ENCODE data around the gene RHD. TPM values are rescaled to one million over a fixed set of nuclear protein-coding genes. Genes with fewer than 3 reads are reported as not detected.
"Not testable (repeated sequence)": the region's sequence is repeated elsewhere in the genome, so short reads cannot be mapped to it uniquely, and the experiment has no call there.

The RHD gene
- total RNA-seq, 1 experiment from 2014 or later: not detected

DNA sequence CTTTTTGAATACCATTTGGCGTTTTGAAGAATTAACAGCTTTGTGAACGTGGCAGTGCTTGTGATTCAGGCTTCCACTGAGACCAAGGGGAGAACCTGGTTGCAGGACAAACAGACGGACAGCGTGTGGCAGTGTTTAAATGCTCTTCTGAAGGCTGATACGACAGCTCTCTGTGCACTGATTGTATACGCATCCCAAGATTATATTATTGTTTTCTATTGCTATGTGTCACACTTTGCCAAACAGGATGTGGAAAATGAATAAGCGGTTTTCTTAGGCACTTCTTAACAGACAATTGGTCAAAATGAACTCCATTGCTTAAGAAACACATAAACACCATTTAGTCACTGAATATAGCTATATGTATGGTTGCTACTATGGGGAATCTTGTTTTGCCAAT is 12.5 kb upstream of the RHD start:
- POLR2A ChIA-PET (ENCODE audit: low non-redundant PET); H3K4me3 ChIP-seq (ENCODE audit: low read depth, low read length, poor library complexity, severe bottlenecking); BruUV-seq (replicated peaks); intact Hi-C loops (cut with micrococcal nuclease; ENCODE audit: unreplicated experiment); H3K27me3 ChIP-seq (replicated peaks; ENCODE audit: insufficient read depth, low read depth, low read length, poor library complexity); H3K36me3 ChIP-seq (ENCODE audit: insufficient read depth, low read length, poor library complexity, severe bottlenecking); H3K9me3 ChIP-seq (ENCODE audit: low read depth, low read length, poor library complexity, severe bottlenecking); H3K27ac ChIP-seq (ENCODE audit: low read depth, low read length, poor library complexity, severe bottlenecking); CTCF ChIA-PET; H3K4me1 ChIP-seq (ENCODE audit: insufficient read depth, low read length, poor library complexity, severe bottlenecking): not testable (repeated sequence)
- DNase-seq (ENCODE audit: low spot score): peak; percentile 36
- TF ChIP-seq, protein P1, sequence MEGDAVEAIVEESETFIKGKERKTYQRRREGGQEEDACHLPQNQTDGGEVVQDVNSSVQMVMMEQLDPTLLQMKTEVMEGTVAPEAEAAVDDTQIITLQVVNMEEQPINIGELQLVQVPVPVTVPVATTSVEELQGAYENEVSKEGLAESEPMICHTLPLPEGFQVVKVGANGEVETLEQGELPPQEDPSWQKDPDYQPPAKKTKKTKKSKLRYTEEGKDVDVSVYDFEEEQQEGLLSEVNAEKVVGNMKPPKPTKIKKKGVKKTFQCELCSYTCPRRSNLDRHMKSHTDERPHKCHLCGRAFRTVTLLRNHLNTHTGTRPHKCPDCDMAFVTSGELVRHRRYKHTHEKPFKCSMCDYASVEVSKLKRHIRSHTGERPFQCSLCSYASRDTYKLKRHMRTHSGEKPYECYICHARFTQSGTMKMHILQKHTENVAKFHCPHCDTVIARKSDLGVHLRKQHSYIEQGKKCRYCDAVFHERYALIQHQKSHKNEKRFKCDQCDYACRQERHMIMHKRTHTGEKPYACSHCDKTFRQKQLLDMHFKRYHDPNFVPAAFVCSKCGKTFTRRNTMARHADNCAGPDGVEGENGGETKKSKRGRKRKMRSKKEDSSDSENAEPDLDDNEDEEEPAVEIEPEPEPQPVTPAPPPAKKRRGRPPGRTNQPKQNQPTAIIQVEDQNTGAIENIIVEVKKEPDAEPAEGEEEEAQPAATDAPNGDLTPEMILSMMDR (conservative IDR thresholded peaks at IDR 0.05; ENCODE audit: low read depth, low read length): peak; percentile 38

DNA sequence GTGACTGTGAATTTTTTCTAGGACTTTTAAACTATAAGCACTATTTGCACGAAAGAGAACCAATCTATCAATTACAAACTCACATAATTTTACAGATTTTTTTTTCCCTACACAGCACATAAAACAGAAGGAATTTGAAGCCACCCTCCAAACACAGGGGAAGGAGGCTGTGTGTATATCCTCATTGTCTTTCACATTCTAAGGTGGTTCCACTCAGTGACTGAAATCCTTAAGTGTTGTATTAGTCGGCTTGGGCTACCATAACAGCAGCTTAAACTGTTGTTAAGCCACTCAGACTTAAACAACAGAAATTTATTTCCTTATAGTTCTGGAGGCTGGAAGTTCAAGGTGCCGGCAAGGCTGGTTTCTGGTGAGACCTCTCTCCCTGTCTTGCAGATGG is 12.0 kb upstream of the RHD start:
- H3K4me3 ChIP-seq (ENCODE audit: low read depth, low read length, poor library complexity, severe bottlenecking); CTCF ChIA-PET; H3K27ac ChIP-seq (ENCODE audit: low read depth, low read length, poor library complexity, severe bottlenecking); H3K4me1 ChIP-seq (ENCODE audit: insufficient read depth, low read length, poor library complexity, severe bottlenecking); POLR2A ChIA-PET (ENCODE audit: low non-redundant PET); H3K27me3 ChIP-seq (replicated peaks; ENCODE audit: insufficient read depth, low read depth, low read length, poor library complexity); intact Hi-C loops (cut with micrococcal nuclease; ENCODE audit: unreplicated experiment); BruUV-seq (replicated peaks); H3K9me3 ChIP-seq (ENCODE audit: low read depth, low read length, poor library complexity, severe bottlenecking); H3K36me3 ChIP-seq (ENCODE audit: insufficient read depth, low read length, poor library complexity, severe bottlenecking): not testable (repeated sequence)
- DNase-seq (ENCODE audit: low spot score): peak; percentile 0

DNA sequence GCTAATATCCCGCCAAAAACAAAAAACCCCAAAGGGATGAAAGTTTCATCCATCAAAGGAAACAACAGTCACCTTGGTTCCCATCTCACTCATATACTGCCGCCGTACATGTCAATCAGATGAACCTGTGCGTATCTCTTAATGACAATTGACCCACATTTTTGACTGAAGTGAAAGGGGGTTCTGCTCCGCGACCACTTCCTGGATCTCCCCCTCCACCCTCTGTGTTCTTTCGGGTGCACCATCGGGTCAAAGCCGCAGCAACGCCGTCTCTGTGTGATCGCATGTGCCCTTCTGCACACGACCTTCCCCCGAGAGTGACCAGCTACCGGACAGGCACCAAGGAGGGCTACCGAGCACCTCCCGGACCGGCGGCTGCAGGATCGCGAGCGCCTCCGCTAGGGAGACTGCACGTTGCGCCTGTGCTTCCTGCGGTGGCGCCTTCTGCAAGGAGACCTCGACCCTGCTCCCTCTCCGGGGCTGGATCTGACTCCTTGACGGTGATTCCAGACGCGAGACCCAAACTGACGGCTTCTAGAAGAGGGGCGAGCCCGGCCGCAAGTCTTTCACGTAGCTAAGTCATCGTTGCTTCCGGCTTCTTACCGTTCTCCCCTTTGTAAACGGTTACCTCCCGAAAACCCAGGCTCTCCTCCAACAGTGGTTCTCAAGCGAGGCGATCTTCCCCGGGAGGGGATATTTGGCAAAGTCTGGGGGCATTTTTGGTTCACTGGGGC is 5.6 kb upstream of the RHD start:
- H3K4me1 ChIP-seq (ENCODE audit: insufficient read depth, low read length, poor library complexity, severe bottlenecking); H3K27me3 ChIP-seq (replicated peaks; ENCODE audit: insufficient read depth, low read depth, low read length, poor library complexity); H3K9me3 ChIP-seq (ENCODE audit: low read depth, low read length, poor library complexity, severe bottlenecking); H3K4me3 ChIP-seq (ENCODE audit: low read depth, low read length, poor library complexity, severe bottlenecking); H3K27ac ChIP-seq (ENCODE audit: low read depth, low read length, poor library complexity, severe bottlenecking); H3K36me3 ChIP-seq (ENCODE audit: insufficient read depth, low read length, poor library complexity, severe bottlenecking); POLR2A ChIA-PET (ENCODE audit: low non-redundant PET); CTCF ChIA-PET; intact Hi-C loops (cut with micrococcal nuclease; ENCODE audit: unreplicated experiment); BruUV-seq (replicated peaks); DNase-seq (ENCODE audit: low spot score): not testable (repeated sequence)

DNA sequence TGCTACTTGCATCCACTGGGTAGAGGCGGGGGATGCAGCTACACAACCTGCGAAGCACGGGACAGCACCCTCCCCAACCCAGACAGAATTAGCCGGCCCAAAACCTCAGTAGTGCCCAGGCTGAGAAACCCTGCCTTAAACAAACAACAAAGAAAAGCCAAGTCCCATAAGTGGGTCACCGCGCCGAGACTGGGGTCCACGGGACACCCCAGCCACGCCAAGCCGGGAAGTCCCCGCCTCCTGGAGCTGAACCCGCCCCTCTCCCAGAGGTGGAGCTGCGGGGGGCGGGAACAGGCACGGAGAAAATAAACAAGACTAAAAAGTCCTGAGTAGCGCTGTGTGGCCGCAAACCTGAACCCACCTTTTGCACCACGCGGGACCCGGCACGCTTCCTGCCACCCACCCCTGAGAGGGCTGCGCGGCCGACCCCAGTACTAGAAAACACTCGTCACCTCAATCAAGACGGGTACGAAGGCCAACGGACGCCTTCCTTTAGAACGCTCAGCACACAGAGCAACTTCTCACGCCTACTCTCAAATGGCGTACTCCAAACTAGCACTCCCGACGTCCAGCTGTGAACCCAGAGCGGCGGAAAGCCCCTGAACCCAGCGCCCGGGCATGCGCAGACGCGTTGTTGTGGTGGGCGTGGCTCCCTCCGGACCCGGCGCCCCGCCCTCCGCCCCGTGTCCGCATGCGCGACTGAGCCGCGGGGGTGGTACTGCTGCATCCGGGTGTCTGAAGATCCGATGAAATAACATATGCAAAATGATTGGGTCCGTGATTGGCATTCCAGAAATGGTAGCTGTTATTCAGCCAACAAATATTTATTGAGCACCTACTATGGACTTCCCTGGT is 4.8 kb upstream of the RHD start:
- H3K27me3 ChIP-seq (replicated peaks; ENCODE audit: insufficient read depth, low read depth, low read length, poor library complexity); H3K4me1 ChIP-seq (ENCODE audit: insufficient read depth, low read length, poor library complexity, severe bottlenecking); H3K9me3 ChIP-seq (ENCODE audit: low read depth, low read length, poor library complexity, severe bottlenecking); H3K4me3 ChIP-seq (ENCODE audit: low read depth, low read length, poor library complexity, severe bottlenecking); intact Hi-C loops (cut with micrococcal nuclease; ENCODE audit: unreplicated experiment); BruUV-seq (replicated peaks); POLR2A ChIA-PET (ENCODE audit: low non-redundant PET); H3K36me3 ChIP-seq (ENCODE audit: insufficient read depth, low read length, poor library complexity, severe bottlenecking); DNase-seq (ENCODE audit: low spot score); H3K27ac ChIP-seq (ENCODE audit: low read depth, low read length, poor library complexity, severe bottlenecking); CTCF ChIA-PET: not testable (repeated sequence)

DNA sequence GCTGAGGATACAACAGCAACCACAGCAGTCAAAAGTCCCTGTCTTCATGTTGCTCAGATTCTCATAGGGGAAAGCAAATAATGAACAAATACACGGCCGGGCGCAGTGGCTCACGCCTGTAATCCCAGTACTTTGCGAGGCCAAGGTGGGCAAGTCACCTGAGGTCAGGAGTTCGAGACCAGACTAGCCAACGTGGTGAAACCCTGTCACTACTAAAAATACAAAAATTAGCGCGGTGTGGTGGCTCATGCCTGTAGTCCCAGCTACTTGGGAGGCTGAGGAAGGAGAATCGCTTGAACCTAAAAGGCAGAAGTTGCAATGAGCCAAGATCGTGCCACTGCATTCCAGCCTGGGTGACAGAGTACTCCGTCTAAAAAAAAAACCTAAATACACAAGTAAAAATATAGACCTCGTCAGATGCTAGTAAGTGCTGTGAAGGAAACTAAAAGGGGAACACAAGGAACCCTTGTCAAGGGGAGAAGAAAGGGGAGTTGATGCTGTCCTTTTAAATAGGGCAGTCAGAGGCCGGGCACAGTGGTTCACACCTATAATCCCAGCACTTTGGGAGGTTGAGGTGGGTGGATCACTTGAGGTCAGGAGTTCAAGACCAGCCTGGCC is 4.1 kb upstream of the RHD start:
- DNase-seq (ENCODE audit: low spot score); H3K27me3 ChIP-seq (replicated peaks; ENCODE audit: insufficient read depth, low read depth, low read length, poor library complexity); CTCF ChIA-PET; H3K4me3 ChIP-seq (ENCODE audit: low read depth, low read length, poor library complexity, severe bottlenecking); POLR2A ChIA-PET (ENCODE audit: low non-redundant PET); BruUV-seq (replicated peaks); H3K36me3 ChIP-seq (ENCODE audit: insufficient read depth, low read length, poor library complexity, severe bottlenecking); H3K27ac ChIP-seq (ENCODE audit: low read depth, low read length, poor library complexity, severe bottlenecking); intact Hi-C loops (cut with micrococcal nuclease; ENCODE audit: unreplicated experiment); H3K9me3 ChIP-seq (ENCODE audit: low read depth, low read length, poor library complexity, severe bottlenecking); H3K4me1 ChIP-seq (ENCODE audit: insufficient read depth, low read length, poor library complexity, severe bottlenecking): not testable (repeated sequence)

DNA sequence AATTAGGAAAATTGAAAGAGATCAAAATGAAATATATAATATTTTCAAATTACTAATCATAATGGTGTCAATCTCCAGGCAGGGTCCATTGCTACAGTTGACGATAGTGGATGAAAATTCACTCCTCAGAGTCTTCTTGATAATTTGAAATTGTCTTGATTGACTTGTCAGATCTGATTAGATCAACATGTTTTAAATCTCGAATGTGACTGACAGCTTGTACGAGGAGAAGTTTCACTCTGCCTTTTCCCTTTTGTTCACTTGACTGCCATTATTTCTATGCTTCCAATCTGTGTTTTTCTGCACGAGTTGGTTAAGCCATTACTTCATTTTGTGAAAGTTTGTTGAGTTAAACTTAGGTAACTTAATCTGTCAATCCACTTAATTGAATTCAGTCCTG is 3.3 kb downstream of the RHD start:
- H3K27ac ChIP-seq (ENCODE audit: low read depth, low read length, poor library complexity, severe bottlenecking); DNase-seq (ENCODE audit: low spot score); H3K4me1 ChIP-seq (ENCODE audit: insufficient read depth, low read length, poor library complexity, severe bottlenecking); BruUV-seq (replicated peaks); H3K36me3 ChIP-seq (ENCODE audit: insufficient read depth, low read length, poor library complexity, severe bottlenecking); POLR2A ChIA-PET (ENCODE audit: low non-redundant PET); H3K9me3 ChIP-seq (ENCODE audit: low read depth, low read length, poor library complexity, severe bottlenecking); CTCF ChIA-PET; H3K27me3 ChIP-seq (replicated peaks; ENCODE audit: insufficient read depth, low read depth, low read length, poor library complexity); intact Hi-C loops (cut with micrococcal nuclease; ENCODE audit: unreplicated experiment); H3K4me3 ChIP-seq (ENCODE audit: low read depth, low read length, poor library complexity, severe bottlenecking): not testable (repeated sequence)

DNA sequence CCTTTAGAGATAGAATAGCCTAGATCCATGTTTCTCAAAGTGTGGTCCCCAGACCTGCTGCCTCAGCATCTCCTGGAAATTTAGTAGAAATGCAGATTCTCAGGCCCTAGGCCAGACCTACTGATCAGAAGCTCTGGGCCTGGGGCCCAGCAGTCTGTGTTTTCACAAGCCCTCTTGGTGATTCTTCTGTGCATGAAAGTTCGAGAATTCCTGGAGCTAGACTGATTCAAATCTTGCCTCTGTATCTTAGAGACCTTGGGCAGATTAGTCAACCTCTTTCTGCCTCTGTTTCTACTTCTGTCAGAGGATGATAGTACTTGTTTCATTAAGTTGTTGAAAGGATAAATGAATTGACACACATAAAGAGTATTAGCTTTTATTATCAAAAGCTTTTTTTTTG is 5.0 kb downstream of the RHD start:
- CTCF ChIA-PET; DNase-seq (ENCODE audit: low spot score); intact Hi-C loops (cut with micrococcal nuclease; ENCODE audit: unreplicated experiment); POLR2A ChIA-PET (ENCODE audit: low non-redundant PET); H3K27ac ChIP-seq (ENCODE audit: low read depth, low read length, poor library complexity, severe bottlenecking); BruUV-seq (replicated peaks); H3K27me3 ChIP-seq (replicated peaks; ENCODE audit: insufficient read depth, low read depth, low read length, poor library complexity); H3K9me3 ChIP-seq (ENCODE audit: low read depth, low read length, poor library complexity, severe bottlenecking); H3K36me3 ChIP-seq (ENCODE audit: insufficient read depth, low read length, poor library complexity, severe bottlenecking); H3K4me1 ChIP-seq (ENCODE audit: insufficient read depth, low read length, poor library complexity, severe bottlenecking); H3K4me3 ChIP-seq (ENCODE audit: low read depth, low read length, poor library complexity, severe bottlenecking): not testable (repeated sequence)
